HepG2 (cell line): ENCODE measurements around the gene TENM3.

Experiments used
- CREB1 ChIP-seq, 2 experiments: fragments of 450-650 bp in 1 of 2; IDR thresholded peaks; 2 replicates each; pipeline ENCODE4 v1.6.1; 2016 to 2017; ENCODE audit warnings: control low read depth in 1 of 2, mild to moderate bottlenecking in 1 of 2, missing compliant biosample characterization in 1 of 2, missing genetic modification characterization in 1 of 2
- CTCF ChIP-seq: sonication (generic); formaldehyde crosslinking; IDR thresholded peaks from 2 replicates; pipeline ENCODE4 v1.5.0; 2020; ENCODE audit warnings: mild to moderate bottlenecking, missing genetic modification reagents, moderate library complexity
- HIC2 ChIP-seq: sonication (generic); formaldehyde crosslinking; IDR thresholded peaks from 2 replicates; pipeline ENCODE4 v1.9.0; 2022; ENCODE audit warnings: low read depth, missing genetic modification reagents

DNA sequence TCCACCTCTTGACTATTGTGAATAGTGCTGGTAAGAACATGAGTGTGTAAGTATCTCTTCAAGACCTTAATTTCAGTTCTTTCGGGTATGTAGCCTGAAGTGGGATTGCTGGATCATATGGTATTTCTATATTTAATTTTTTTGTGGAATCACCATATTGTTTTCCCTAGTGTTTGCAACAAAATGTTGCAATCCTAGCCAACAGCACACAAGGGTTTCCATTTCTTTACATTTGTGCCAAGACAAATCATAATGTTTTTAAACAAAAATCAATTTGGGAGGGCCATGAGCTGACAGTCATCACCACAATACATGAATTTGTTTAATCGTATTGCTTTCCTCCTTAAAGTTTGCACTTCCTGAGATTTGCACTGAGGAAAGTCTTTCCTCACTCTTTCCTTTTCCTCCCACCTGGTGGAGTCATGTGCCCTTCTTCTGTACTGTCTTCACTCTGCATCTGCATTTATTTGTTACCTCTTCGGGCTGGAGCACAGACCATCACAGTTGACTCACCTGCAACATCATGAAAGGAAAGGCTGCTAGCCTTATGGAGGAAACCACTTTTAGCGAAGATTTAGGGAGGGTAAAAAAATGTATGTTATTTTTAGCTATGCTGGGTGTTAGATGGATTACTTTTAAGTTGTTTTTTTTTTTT, 404.6 kb downstream of the TENM3 start:
- no peak for TF ChIP-seq CTCF
- TF ChIP-seq HIC2, result no peak
- TF ChIP-seq CREB1 (IDR thresholded peaks at IDR 0.05), result no peak
- no peak for TF ChIP-seq CREB1 (CRISPR knock-in tag; IDR thresholded peaks at IDR 0.05)
